ENCODE results near the gene SIT1. TPM values are rescaled to one million over a fixed set of nuclear protein-coding genes. Genes with fewer than 3 reads are reported as not detected.

The SIT1 gene
- polyA plus RNA-seq, 1 donor (not counting 4 experiments of a cell fraction or from before 2014, with no cell fraction given), result not detected

DNA sequence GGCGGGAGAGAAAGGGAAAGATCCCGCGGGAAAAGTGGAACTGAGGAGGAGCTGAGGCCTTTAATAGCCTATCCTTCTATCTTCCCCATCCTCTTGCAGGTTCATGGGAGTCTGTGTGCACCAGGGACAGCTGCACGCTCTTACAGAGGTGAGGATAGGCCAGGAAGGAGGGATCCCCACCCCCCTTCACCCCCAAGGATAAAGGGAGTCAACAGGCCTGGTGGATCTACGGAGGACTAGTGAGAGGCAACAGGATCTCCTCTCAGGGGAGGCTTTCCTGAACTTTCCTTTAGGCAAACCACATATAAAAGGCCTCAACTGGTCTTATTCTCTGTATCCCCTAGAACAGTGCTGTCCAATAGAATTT lies 44.6 kb downstream of the SIT1 start:
- no peak for FAIRE-seq
- no peak overlapping the region for H3K27ac ChIP-seq (ENCODE audit: control insufficient read depth, insufficient read depth, low read length)

DNA sequence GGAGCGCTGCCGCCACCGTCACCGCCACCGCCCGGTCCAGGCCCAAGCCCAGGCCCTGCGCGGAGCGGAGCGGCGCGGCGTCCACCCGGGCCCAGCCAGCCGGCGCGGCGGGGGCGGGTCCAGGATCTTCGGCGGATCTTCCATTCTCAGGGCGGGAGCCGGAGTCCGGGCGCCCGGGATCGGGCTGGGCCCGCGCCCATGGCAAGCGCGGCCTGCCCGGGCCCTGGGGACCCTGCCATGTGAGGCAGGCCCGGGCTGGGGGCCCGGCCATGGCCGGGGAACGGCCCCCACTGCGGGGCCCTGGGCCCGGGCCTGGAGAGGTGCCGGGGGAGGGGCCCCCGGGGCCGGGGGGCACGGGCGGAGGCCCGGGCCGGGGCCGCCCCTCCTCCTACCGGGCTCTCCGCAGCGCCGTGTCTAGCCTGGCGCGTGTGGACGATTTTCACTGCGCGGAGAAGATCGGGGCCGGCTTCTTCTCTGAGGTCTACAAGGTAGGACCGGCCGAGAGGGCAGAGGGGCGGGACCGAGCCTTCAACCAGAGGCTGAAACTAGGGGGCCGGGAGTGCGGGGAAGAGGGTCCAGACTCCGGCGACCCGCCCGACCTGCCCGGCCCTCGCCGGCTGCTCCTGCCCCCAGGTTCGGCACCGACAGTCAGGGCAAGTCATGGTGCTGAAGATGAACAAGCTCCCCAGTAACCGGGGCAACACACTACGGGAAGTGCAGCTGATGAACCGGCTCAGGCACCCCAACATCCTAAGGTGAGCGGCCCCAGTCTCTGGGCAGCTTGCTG lies 45.2 kb downstream of the SIT1 start:
- H3K4me1 ChIP-seq (ENCODE audit: control insufficient read depth, extremely low read depth, insufficient read depth, low read length), result peaks cover 19% of the 10 kb centered on the region
- H3K27me3 ChIP-seq (ENCODE audit: control insufficient read depth, extremely low read depth, insufficient read depth, low read length), result no peaks in the 10 kb centered on the region
- no peak overlapping the region for H3K27ac ChIP-seq (ENCODE audit: control insufficient read depth, insufficient read depth, low read length)
- H3K9me3 ChIP-seq (ENCODE audit: control insufficient read depth, low read depth, low read length), result no peaks in the 10 kb centered on the region
- peak overlapping the region; percentile 91 for H3K4me2 ChIP-seq (ENCODE audit: control insufficient read depth, extremely low read depth, insufficient read depth, low read depth, low read length)
- H3K4me3 ChIP-seq (ENCODE audit: control insufficient read depth in 2 of 3, extremely low read depth in 1 of 3, insufficient read depth in 2 of 3, low read depth in 1 of 3, low read length in 3 of 3), result peak overlapping the region; percentile 68 to 81 (median 80)
- peaks cover 9% of the 10 kb centered on the region for H3K79me2 ChIP-seq (ENCODE audit: control insufficient read depth, insufficient read depth, low read length)
- DNase-seq (ENCODE audit: low read depth, low spot score) (no peak), FAIRE-seq (no peak)
- H3K36me3 ChIP-seq (ENCODE audit: control insufficient read depth in 2 of 2, extremely low read depth in 1 of 2, insufficient read depth in 2 of 2, low read length in 2 of 2), result peaks cover 9 to 25% of the 10 kb centered on the region in 2 experiments
- H4K20me1 ChIP-seq (ENCODE audit: control insufficient read depth, extremely low read depth, insufficient read depth, low read length), result no peaks in the 10 kb centered on the region
- peak overlapping the region; percentile 71 for H3K9ac ChIP-seq (ENCODE audit: control insufficient read depth, extremely low read depth, insufficient read depth, low read length)
- dilution Hi-C loops (cut with MboI; ENCODE audit: extremely low pct_ligation_motif_present, low sequenced_read_pairs), result no loop called here
- H2AFZ ChIP-seq (ENCODE audit: control insufficient read depth, low read length), result peak overlapping the region; percentile 16
- H3K9me1 ChIP-seq (ENCODE audit: control insufficient read depth, extremely low read depth, insufficient read depth, low read length), result no peaks in the 10 kb centered on the region
- TF ChIP-seq, protein P1, sequence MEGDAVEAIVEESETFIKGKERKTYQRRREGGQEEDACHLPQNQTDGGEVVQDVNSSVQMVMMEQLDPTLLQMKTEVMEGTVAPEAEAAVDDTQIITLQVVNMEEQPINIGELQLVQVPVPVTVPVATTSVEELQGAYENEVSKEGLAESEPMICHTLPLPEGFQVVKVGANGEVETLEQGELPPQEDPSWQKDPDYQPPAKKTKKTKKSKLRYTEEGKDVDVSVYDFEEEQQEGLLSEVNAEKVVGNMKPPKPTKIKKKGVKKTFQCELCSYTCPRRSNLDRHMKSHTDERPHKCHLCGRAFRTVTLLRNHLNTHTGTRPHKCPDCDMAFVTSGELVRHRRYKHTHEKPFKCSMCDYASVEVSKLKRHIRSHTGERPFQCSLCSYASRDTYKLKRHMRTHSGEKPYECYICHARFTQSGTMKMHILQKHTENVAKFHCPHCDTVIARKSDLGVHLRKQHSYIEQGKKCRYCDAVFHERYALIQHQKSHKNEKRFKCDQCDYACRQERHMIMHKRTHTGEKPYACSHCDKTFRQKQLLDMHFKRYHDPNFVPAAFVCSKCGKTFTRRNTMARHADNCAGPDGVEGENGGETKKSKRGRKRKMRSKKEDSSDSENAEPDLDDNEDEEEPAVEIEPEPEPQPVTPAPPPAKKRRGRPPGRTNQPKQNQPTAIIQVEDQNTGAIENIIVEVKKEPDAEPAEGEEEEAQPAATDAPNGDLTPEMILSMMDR (optimal IDR thresholded peaks at IDR 0.05 in 1 of 3, IDR thresholded peaks at IDR 0.05 in 1 of 3, conservative IDR thresholded peaks at IDR 0.05 in 1 of 3; ENCODE audit: extremely low read depth in 1 of 3, insufficient read depth in 2 of 3, low read length in 3 of 3), result no peak
- TF ChIP-seq EZH2 (IDR thresholded peaks at IDR 0.05; ENCODE audit: low read length), result no peak

More for the DNA sequence above, 44.6 kb downstream of the SIT1 start:
- Histone ChIP-seq H3K27me3 (ENCODE audit: control insufficient read depth, extremely low read depth, insufficient read depth, low read length) (no peaks in the 10 kb centered on the region), H2AFZ (ENCODE audit: control insufficient read depth, low read length) (no peak overlapping the region), H3K9ac (ENCODE audit: control insufficient read depth, extremely low read depth, insufficient read depth, low read length) (peak overlapping the region; percentile 71), H3K4me2 (ENCODE audit: control insufficient read depth, extremely low read depth, insufficient read depth, low read depth, low read length) (peak overlapping the region; percentile 91), H3K36me3 (ENCODE audit: control insufficient read depth in 2 of 2, extremely low read depth in 1 of 2, insufficient read depth in 2 of 2, low read length in 2 of 2) (peaks cover 9 to 25% of the 10 kb centered on the region in 2 experiments), H3K9me1 (ENCODE audit: control insufficient read depth, extremely low read depth, insufficient read depth, low read length) (no peaks in the 10 kb centered on the region), H3K9me3 (ENCODE audit: control insufficient read depth, low read depth, low read length) (no peaks in the 10 kb centered on the region), H3K79me2 (ENCODE audit: control insufficient read depth, insufficient read depth, low read length) (peaks cover 9% of the 10 kb centered on the region), H4K20me1 (ENCODE audit: control insufficient read depth, extremely low read depth, insufficient read depth, low read length) (no peaks in the 10 kb centered on the region), H3K4me3 (ENCODE audit: control insufficient read depth in 2 of 3, extremely low read depth in 1 of 3, insufficient read depth in 2 of 3, low read depth in 1 of 3, low read length in 3 of 3) (peak overlapping the region; percentile 68 to 81 (median 80)), H3K4me1 (ENCODE audit: control insufficient read depth, extremely low read depth, insufficient read depth, low read length) (peaks cover 19% of the 10 kb centered on the region)
- dilution Hi-C loops (cut with MboI; ENCODE audit: extremely low pct_ligation_motif_present, low sequenced_read_pairs), result no loop called here
- no peak for TF ChIP-seq EZH2 (IDR thresholded peaks at IDR 0.05; ENCODE audit: low read length)
- TF ChIP-seq, protein P1 (optimal IDR thresholded peaks at IDR 0.05 in 1 of 3, IDR thresholded peaks at IDR 0.05 in 1 of 3, conservative IDR thresholded peaks at IDR 0.05 in 1 of 3; ENCODE audit: extremely low read depth in 1 of 3, insufficient read depth in 2 of 3, low read length in 3 of 3), result no peak
- no peak for DNase-seq (ENCODE audit: low read depth, low spot score)
